GM23248 (cell line): ENCODE data around the gene FOXP3. TPM values are rescaled to one million over a fixed set of nuclear protein-coding genes. Genes with fewer than 3 reads are reported as not detected.

Experiments
- DNase-seq: peaks from one replicate; pipeline ENCODE4 v3.0.0-alpha.2; 2015
- H2AFZ ChIP-seq: fragments of 200-600 bp; sonication (generic); 2 replicates; pipeline ENCODE4 v1.6.1; 2016; ENCODE audit warnings: antibody characterized with exemption
- H3F3A ChIP-seq: fragments of 200-600 bp; sonication (generic); 2 replicates; pipeline ENCODE4 v1.6.1; 2016; ENCODE audit warnings: mild to moderate bottlenecking, antibody characterized with exemption, mixed run types; ENCODE audit not compliant: insufficient read depth
- H3K27ac ChIP-seq: fragments of 200-600 bp; sonication (generic); 2 replicates; pipeline ENCODE4 v1.5.1; 2016; ENCODE audit warnings: mild to moderate bottlenecking
- H3K27me3 ChIP-seq: fragments of 200-600 bp; sonication (generic); replicated peaks from 2 replicates; pipeline ENCODE4 v1.6.1; 2016; ENCODE audit warnings: mild to moderate bottlenecking; ENCODE audit not compliant: insufficient read depth
- H3K36me3 ChIP-seq: fragments of 200-600 bp; sonication (generic); 2 replicates; pipeline ENCODE4 v1.6.1; 2016; ENCODE audit warnings: low read depth, mild to moderate bottlenecking
- H3K4me1 ChIP-seq: fragments of 200-600 bp; sonication (generic); 2 replicates; pipeline ENCODE4 v1.6.1; 2016; ENCODE audit warnings: mild to moderate bottlenecking; ENCODE audit not compliant: insufficient read depth
- H3K4me2 ChIP-seq: fragments of 200-600 bp; sonication (generic); one replicate; pipeline ENCODE4 v1.6.1; 2016; ENCODE audit warnings: mild to moderate bottlenecking; ENCODE audit not compliant: unreplicated experiment
- H3K4me3 ChIP-seq: fragments of 200-600 bp; sonication (generic); 2 replicates; pipeline ENCODE4 v1.5.1; 2016; ENCODE audit warnings: mild to moderate bottlenecking
- H3K79me2 ChIP-seq: fragments of 200-600 bp; sonication (generic); 2 replicates; pipeline ENCODE4 v1.6.1; 2016; ENCODE audit warnings: mild to moderate bottlenecking; ENCODE audit not compliant: insufficient read depth
- H3K9ac ChIP-seq: fragments of 200-600 bp; sonication (generic); 2 replicates; pipeline ENCODE4 v1.6.1; 2016; ENCODE audit warnings: mild to moderate bottlenecking
- H3K9me2 ChIP-seq: fragments of 200-600 bp; sonication (generic); 2 replicates; pipeline ENCODE4 v1.6.1; 2016; ENCODE audit warnings: mixed run types, mild to moderate bottlenecking, moderate library complexity; ENCODE audit not compliant: insufficient read depth
- H3K9me3 ChIP-seq: fragments of 200-600 bp; sonication (generic); one replicate; pipeline ENCODE4 v1.6.1; 2017; ENCODE audit warnings: low read depth
- H4K20me1 ChIP-seq: fragments of 200-600 bp; sonication (generic); 2 replicates; pipeline ENCODE4 v1.6.0; 2016; ENCODE audit not compliant: insufficient read depth
- EZH2 ChIP-seq: fragments of 200-600 bp; sonication (generic); IDR thresholded peaks from 2 replicates; pipeline ENCODE4 v1.6.1; 2018; ENCODE audit warnings: antibody characterized with exemption, mild to moderate bottlenecking; ENCODE audit not compliant: insufficient read depth, poor library complexity, severe bottlenecking
- EZH2phosphoT487 ChIP-seq: fragments of 200-600 bp; sonication (generic); IDR thresholded peaks from 2 replicates; pipeline ENCODE4 v1.6.1; 2018; ENCODE audit warnings: antibody characterized with exemption, moderate library complexity, mild to moderate bottlenecking, low read depth; ENCODE audit not compliant: insufficient read depth
- WGBS, 2 experiments: methylation state at CpG; one replicate each; pipeline ENCODE4 v1.1.6; 2015 to 2017; ENCODE audit warnings: low lambda C conversion rate in 2 of 2, low coverage in 1 of 2; ENCODE audit errors: missing lambda C conversion rate in 2 of 2; 5-methylcytosine and 5-hydroxymethylcytosine counted together
- in situ Hi-C: fragments of 300-500 bp; cut with MboI; formaldehyde crosslinking; loops from 2 replicates; pipeline ENCODE4 v1.15.0; 2020
- polyA plus RNA-seq: library from polyadenylated mRNA; unstranded; fragments of >200 nt; fragmentation: Nextera tagmentation; extraction: Ambion mirVana; gene quantifications from 2 replicates; pipeline ENCODE4 v1.2.1, GENCODE V29; 2016
- total RNA-seq: library from RNA; depleted of rRNA; stranded (reverse); fragments of >200 nt; shearing (Covaris generic); gene quantifications from 2 replicates; pipeline ENCODE4 v1.2.3, GENCODE V29; 2014

The FOXP3 gene
- total and polyA plus RNA-seq, 2 experiments from 2014 or later: 0.08 TPM; not detected in 1

GRCh38 chrX:49257074-49257790, 7.3 kb downstream of the FOXP3 start:
- in situ Hi-C loops: no loop called here
- Histone ChIP-seq H4K20me1 (no peaks in the 10 kb centered on the region), H3K4me2 (no peak overlapping the region), H3K36me3 (no peaks in the 10 kb centered on the region), H3K9me2 (no peaks in the 10 kb centered on the region), H3K9ac (no peak overlapping the region), H3K27ac (no peak overlapping the region), H3K4me3 (no peak overlapping the region), H3K4me1 (no peaks in the 10 kb centered on the region), H3K79me2 (no peaks in the 10 kb centered on the region), H2AFZ (no peak overlapping the region), H3F3A (no peaks in the 10 kb centered on the region), H3K9me3 (no peaks in the 10 kb centered on the region), H3K27me3 (no peaks in the 10 kb centered on the region)
- TF ChIP-seq EZH2 (no peak), EZH2phosphoT487 (no peak)
- DNase-seq: no peak
- 76 to 79% methylated on average over 6 to 14 of the region's 14 CpGs for WGBS, 2 experiments

DNA sequence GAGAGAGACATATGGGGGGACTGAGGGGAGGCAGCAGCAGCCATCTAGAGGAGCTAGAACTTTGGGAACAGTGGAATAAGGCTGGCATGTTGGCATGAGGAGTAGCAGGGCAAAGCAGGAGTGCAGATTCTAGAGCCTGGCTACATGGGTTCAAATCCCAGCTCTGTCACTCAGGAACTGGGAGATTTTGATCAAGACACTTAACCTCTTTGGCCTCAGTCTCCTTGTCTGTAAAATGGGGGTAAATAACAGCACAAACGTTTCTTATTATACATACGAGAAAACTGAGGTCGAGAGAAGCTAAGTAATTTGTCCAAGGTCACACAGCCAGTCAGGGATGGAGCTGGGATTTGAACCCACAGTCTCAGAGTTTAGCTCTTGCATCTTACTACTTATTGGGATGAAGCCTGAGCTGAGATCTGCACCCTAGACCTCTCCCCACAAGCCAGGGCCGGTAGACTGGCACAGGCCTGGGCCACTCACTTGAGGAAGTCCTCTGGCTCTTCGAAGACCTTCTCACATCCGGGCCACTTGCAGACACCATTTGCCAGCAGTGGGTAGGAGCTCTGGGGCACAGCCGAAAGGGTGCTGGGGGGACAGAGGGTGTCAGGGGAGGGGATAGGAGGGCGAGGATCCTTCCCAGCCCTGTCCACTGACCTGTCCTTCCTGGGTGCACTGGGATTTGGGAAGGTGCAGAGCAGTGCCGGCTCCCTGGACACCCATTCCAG, 8.1 kb downstream of the FOXP3 start:
- no peak for DNase-seq
- Histone ChIP-seq H3K27ac (no peak overlapping the region), H3K79me2 (no peaks in the 10 kb centered on the region), H3K4me1 (no peaks in the 10 kb centered on the region), H3K9ac (no peak overlapping the region), H3K9me3 (no peaks in the 10 kb centered on the region), H2AFZ (no peak overlapping the region), H4K20me1 (no peaks in the 10 kb centered on the region), H3K4me3 (no peak overlapping the region), H3F3A (no peaks in the 10 kb centered on the region), H3K27me3 (no peaks in the 10 kb centered on the region), H3K36me3 (no peaks in the 10 kb centered on the region), H3K4me2 (no peak overlapping the region), H3K9me2 (no peaks in the 10 kb centered on the region)
- in situ Hi-C loops: no loop called here
- TF ChIP-seq EZH2phosphoT487 (no peak), EZH2 (no peak)
- WGBS, 2 experiments: 70 to 75% methylated on average over 7 of the region's 9 CpGs

DNA sequence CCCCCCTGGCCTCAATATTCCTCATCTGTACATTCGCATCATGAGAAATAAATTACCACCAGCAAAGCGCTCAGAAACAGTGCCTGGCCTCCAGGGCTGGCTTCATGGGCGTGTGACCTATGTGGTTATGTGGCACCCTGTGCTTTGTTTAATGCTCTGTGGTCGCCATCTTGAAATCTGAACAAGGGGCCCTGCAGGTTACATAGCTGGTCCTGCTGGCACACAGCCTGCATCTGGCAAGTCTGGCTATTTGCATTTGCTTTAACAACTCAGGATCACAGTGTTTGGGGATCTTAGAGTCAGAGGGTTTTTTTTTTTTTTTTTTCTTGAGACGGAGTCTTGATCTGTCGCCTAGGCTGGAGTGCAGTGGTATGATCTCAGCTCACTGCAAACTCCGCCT, 9.9 kb downstream of the FOXP3 start:
- Histone ChIP-seq H3K9ac (no peak overlapping the region), H3K4me2 (no peak overlapping the region), H3K79me2 (no peaks in the 10 kb centered on the region), H3K27ac (no peak overlapping the region), H2AFZ (no peak overlapping the region), H3K27me3 (no peaks in the 10 kb centered on the region), H3K9me3 (no peaks in the 10 kb centered on the region), H3K9me2 (no peaks in the 10 kb centered on the region), H3F3A (no peaks in the 10 kb centered on the region), H3K36me3 (no peaks in the 10 kb centered on the region), H4K20me1 (no peaks in the 10 kb centered on the region), H3K4me1 (no peaks in the 10 kb centered on the region), H3K4me3 (no peak overlapping the region)
- WGBS, 2 experiments: 94 to 100% methylated on average over 4 to 7 of the region's 7 CpGs
- in situ Hi-C loops: no loop called here
- TF ChIP-seq EZH2: no peak
- no peak for TF ChIP-seq EZH2phosphoT487
- DNase-seq: no peak

DNA sequence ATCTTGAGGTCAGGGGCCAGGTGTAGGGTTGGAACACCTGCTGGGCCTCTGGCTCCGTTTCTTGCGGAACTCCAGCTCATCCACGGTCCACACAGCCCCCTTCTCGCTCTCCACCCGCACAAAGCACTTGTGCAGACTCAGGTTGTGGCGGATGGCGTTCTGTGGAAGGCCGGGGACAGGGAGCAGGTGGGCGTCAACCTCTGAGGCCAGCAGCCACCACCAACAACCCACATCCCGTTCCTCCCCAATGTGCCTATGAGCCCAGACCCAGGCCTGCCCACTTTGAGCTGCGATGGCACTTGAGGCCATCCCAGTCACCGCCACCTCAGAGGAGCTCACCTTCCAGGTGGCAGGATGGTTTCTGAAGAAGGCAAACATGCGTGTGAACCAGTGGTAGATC, 13.2 kb downstream of the FOXP3 start:
- H3K4me3 ChIP-seq: no peak overlapping the region
- H3K27ac ChIP-seq: no peak overlapping the region
- H3K9me2 ChIP-seq: no peaks in the 10 kb centered on the region
- TF ChIP-seq EZH2 (no peak), EZH2phosphoT487 (no peak)
- no peaks in the 10 kb centered on the region for H3K27me3 ChIP-seq
- H2AFZ ChIP-seq: no peak overlapping the region
- H3K79me2 ChIP-seq: no peaks in the 10 kb centered on the region
- H3K9ac ChIP-seq: no peak overlapping the region
- WGBS, 2 experiments: 73 to 80% methylated on average over 3 to 13 of the region's 13 CpGs
- in situ Hi-C loops: no loop called here
- H3K4me2 ChIP-seq: no peak overlapping the region
- H3K4me1 ChIP-seq: no peaks in the 10 kb centered on the region
- DNase-seq: no peak
- H3F3A ChIP-seq: no peaks in the 10 kb centered on the region
- no peaks in the 10 kb centered on the region for H4K20me1 ChIP-seq
- H3K9me3 ChIP-seq: no peaks in the 10 kb centered on the region
- no peaks in the 10 kb centered on the region for H3K36me3 ChIP-seq
